NCI-H2196 (cell line): ENCODE results near the gene RBMS1.
A peak's percentile ranks its signal among the peaks of the same experiment; 100 is the strongest.
"Not testable (repeated sequence)": the region's sequence is repeated elsewhere in the genome, so short reads cannot be mapped to it uniquely, and the experiment has no call there.

Experiments
- DNase-seq: peaks from one replicate; lab custom pipeline; 2025; ENCODE audit not compliant: unreplicated experiment; lab: John Stamatoyannopoulos, UW

RBMS1 gene

DNA sequence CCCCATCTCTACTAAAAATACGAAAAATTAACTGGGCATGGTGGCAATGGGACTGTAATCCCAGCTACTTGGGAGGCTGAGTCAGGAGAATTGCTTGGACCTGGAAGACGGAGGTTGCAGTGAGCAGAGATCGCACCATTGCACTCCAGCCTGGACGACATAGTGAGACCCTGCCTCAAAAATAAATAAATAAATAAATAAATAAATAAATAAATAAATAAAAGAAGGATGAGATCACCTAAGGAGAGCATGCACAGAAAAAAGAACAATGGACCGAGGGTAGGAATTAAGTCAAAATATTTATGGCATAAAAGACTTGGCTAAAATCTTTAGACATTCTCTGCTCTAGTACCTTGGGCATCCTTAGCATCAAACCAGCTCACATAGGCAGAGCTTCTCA is 8.9 kb upstream of the RBMS1 start:
- no peak for DNase-seq

DNA sequence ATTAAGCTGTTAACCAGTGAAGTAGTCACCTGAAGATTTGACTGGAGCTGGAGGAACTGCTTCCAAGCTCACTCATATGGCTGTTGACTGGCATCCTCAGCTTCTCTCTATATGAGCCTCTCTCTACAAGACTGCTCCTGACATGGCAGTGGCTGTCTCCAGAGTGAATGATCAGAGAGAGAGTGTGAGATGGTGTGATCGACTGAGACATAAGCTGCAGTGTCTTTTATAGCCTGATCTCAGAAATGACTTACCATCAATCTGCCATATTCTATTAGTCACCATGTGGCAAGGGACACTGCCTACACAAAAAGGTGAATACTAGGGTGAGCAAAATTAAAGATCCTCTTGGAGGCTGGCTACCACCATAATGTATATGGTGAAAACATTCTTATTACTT is 7.8 kb upstream of the RBMS1 start:
- DNase-seq, result no peak

DNA sequence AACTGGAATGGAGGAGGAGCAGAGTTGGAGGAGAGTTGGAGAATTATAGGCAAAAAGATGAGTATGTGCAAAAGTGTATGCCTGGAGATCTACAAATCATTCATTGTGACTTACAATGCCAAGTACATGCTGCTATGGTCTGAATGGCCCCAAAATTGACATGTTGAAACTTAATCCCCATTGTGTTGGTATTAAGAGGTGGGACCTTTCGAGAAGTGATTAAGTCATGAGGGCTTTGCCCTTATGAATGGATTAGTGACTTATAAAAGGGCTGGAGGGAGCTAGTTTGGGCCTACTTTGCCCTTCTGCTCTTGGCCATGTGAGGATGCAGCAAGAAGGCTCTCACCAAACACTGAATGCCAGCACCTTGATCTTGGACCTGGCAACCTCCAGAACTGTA is 6.3 kb upstream of the RBMS1 start:
- DNase-seq, result no peak

DNA sequence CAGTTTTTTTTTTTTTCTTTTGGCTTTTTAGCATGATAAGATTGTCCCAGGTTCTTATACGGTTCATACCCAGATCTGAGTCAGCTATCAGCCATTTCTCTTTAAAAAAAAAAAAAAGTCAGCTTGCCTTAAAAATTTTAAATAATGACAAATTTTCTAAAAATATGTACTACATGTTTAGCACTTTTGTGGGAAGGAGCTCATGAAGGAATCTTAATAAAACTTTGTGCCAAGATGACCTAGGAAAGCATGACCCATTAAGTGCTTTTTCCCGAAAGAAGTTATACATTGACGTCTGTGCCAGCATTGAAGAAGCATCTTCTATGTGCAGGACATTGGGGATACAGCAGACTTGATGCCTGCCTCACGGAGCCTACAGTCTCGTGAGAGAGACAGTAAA is 4.5 kb upstream of the RBMS1 start:
- DNase-seq, result no peak

DNA sequence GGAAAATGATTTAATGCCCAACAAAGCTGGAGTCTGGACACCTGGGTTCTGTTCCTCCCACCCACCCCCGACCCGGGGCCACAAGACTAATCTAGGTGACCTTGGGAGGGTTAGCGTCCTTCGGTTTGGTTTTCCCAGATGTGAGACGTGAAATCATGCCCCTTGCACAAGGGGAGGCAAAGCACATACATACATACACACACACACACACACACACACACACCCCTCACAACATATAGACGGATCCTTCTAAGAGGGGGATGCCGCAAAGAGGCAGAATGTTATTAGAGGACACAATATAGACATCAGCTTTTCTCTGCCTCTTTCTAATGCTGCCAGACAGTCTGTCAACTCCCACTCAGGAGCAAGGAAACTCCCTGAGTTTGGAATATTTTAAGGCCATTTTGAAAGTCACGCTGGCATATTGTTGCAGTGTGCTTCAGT is 616 bp upstream of the RBMS1 start:
- no peak for DNase-seq

DNA sequence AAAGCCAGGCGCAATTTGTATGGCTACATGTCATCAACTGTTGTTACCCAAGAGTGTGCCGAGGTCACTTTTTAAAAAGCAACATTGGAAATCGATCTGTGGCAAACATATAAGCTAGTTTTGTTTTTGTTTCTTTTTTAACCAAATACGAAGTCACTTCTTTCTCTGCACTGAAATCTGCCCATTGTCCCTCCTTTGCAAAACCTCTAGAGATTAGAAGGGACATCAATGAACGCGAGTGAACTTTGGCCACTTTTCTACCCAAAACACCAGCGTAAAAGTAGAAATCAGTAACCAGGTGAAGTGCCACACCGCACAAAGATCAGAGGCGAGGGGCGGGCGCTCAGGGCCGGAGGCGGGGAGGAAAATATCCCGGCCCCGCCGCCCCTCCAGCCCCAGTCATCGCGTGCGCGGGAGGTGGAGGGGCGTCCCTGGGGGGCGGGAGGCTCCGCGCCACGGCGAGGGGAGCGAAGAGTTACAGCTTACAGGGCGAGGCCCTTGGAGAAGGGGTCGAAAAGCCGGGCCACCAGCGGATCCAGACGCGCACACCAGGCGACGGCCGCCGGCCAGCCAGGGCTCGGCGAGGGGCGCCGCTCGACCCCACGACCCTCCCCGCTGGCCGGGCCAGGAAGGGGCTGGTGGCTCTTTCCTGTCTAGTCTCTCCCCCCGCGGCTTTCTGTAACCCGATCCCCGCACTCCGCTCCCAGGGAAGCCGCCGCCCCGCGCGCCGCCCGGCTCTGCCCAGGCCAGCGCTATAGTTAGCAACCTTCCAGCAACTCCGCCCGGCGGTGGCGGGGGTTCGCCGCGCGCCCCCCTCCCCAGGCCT is 993 bp downstream of the RBMS1 start:
- peak; percentile 19 for DNase-seq

DNA sequence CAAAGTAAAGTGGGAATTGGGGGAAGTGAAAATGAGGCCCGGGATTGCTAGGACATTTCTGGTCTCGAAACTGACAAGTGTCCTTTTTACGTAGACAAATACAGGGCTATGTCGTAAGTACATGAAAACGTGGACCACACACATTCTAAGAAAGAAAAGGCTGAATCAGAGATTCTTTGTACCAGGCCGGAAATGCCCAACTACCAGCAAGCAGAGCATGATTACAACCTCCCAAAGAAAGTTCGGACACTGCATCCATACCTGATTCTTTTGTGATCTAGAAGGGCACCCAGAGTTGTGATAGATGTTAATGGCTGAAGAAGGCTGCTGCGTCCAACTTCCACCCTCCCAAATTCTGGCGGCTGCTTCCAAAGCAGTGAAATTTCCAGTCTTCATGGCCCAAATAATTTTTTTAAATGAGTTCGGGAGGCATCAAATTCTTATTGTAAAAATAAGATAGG is 1.7 kb downstream of the RBMS1 start:
- no peak for DNase-seq

DNA sequence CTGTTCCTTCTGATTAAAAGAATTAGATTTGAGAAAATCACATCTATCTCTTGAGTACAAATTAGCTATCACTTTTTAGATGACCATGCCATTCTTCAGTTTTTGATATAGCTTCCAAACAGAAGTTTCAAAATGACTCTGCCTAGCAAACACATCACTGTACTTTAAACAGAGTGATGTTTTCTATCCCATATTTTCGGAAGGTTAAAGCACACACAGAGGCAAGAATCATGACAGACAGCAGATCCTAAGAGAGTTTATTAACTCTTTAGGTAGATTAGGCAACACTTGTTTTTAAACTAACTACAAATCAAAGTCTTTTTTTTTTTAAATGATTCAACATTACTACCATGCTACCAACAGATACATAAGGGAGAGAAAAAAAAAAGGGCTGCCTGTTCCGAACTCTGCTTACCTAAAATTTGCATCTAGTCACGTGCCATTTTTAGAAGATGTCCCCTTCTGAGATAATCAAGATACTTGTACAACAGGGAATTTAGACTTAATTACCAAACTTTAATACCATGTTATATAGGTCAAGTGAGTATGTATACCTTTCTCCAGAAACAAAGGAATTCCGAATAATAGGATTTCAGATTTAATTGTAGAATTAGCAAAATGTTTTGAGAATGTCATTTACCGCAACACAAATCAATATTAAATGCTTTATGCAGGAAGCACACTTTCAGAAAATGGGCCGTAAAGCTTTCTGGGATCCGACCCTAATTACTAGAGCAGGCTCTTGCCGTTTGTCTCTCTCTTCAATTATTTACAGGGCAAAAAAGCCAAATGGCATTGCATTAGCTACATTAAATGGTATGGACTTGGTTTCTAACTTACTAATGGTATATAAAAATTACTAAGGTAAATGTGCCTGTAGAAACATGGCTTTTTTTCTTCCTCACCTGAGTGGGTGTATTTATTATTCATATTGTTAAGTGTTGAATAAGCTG is 2.6 kb downstream of the RBMS1 start:
- DNase-seq, result no peak

DNA sequence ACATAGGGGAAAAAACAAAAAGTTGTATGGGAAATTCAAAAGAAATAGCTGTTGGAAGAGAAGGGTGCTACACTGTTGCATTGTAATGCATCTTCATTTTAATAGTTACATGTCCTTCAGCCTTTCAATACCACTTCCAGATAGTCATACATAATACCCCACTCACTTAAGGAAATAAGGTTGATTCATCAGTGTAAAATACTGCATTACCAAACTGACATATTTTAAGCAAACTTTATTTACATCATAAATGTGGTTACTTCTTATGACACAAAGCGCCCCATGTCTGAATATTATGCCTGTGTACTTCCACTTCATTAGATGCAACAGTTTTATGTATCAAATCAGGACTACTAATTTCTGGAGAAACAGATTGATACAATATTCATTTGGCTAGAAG is 4.5 kb downstream of the RBMS1 start:
- DNase-seq, result no peak

DNA sequence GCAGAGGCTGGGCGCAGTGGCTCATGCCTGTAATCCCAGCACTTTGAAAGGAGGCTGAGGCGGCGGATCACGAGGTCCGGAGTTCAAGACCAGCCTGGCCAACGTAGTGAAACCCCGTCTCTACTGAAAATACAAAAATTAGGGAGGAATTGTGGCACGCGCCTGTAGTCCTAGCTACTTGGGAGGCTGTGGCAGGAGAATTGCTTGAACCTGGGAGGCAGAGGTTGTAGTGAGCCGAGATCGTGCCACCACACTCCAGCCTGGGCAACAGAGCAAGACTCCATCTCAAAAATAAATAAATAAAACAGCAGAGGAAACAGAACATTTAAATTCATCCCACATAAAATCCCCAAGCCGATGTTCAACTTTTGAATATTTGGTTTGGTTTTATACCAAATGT is 5.3 kb downstream of the RBMS1 start:
- not testable (repeated sequence) for DNase-seq

DNA sequence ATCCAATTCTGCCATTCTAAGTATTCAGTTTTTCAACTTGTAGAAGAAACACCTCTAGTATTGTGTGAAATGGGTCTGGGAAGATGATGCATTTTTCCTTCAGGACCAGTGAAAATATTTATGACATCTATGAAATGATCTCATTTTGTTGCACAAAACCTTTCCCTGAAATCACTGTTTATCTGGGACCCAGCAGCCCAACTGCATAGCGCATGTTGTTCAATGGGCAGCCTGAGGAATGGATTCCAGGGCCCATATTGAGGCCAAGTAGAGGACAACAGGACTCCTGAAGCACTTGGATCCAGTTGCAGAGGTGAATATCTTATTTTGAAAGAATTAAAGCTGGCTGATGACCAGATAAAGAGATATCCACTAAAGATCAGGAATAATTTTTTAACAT is 7.3 kb downstream of the RBMS1 start:
- no peak for DNase-seq

DNA sequence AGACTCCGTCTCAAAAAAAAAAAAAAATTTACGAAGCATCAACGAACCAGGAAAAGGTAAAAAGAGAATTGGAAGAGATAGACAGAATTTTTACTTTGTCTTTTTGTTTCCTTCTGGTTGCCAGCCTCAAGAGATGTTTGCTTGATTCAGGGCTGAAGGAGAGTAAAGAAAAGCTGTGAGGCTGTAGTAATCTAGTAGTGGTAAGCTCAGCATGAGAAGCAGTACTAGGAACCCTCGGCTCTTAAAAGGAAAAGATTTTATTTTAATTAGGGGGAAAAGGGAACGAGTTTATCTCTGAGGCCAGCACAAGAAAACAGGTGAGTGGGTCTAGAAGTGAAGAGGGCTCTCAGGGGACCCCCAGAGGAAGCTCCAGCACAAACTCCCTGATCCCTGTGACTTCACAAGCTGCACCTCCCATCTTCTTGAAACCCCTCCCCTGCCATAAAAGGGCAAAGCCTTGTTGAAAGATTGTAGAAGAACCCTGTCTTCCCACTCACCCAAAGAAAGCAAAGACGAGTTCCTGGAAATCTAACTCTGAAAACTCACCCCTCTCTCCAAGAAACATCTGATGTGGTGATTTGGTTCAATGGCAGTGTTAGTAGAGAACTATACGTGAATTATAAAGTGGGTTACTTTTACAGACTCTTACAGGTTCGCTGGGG is 8.6 kb downstream of the RBMS1 start:
- no peak for DNase-seq

DNA sequence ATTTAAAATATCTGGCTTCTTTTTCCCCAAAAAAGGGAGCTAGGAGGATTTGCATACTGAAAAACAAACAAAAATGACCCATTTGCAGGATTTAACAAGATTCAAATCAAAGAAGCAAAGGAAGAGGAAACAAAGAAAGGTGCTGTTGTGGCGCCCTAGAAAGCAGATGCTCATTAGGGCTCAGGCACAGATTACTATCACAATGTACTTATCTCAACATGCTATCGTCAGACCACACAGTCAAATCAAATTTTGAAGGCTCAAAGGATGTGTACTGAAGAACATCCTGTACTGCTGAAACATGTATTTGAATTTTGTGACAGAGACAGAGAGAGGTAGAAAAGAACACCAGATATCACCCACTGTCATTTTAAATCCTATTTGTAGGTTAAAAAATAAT is 10.9 kb downstream of the RBMS1 start:
- no peak for DNase-seq

DNA sequence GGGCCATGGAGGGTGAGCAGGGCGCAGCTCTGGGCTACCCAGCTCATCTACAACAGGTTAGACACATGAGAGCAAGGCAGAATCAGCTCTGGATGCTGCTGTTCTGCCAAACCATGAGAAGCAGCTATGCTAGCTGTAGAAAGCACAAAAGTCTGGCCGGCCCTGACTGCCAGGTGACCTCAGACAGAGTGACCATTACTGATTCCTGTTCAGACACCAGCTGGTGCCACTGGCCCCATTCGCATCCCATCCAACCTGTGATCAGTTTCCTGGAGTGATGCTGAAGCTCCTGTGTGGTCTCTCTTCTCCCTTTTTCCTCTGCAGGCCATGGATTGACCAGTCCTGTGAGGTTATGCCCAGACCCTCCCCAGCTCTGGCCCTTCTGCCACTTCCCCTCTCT is 14.3 kb downstream of the RBMS1 start:
- DNase-seq, result no peak

DNA sequence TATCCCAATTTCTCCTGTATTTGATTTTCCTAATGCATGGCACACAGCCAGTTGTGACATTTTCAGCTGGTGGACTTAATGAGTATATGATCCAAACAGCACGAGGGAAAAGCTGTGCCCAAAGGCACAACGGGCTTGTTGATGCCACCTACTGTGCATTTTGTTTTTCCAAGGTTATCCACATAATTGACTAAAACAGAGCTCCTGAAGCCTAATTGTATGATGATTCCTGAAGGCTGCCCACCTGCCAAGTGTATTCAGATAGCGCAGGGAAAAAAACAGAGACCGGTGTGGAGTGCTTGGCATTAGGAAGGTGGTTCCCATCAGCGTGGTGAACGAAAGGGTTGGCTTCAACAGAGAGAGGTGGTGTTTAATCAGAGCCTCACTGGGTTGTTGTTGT is 14.9 kb downstream of the RBMS1 start:
- DNase-seq, result no peak

DNA sequence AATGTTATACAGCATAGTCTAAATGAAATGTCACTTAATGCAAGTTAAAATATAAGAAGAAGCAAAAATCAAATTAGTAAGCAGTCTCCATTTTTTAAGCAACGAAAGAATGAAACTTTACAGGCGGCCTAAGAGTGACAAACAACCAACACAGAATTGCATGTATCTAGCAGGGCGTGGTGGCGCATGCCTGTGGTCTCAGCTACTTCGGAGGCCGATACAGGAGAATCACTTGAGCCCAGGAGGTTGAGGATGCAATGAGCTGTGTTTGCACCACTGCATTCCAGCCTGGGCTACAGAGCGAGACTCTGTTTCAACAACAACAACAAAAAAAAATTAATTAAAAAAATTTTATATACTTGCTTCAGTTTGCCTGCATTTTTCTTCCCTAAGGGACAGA is 16.6 kb downstream of the RBMS1 start:
- no peak for DNase-seq

DNA sequence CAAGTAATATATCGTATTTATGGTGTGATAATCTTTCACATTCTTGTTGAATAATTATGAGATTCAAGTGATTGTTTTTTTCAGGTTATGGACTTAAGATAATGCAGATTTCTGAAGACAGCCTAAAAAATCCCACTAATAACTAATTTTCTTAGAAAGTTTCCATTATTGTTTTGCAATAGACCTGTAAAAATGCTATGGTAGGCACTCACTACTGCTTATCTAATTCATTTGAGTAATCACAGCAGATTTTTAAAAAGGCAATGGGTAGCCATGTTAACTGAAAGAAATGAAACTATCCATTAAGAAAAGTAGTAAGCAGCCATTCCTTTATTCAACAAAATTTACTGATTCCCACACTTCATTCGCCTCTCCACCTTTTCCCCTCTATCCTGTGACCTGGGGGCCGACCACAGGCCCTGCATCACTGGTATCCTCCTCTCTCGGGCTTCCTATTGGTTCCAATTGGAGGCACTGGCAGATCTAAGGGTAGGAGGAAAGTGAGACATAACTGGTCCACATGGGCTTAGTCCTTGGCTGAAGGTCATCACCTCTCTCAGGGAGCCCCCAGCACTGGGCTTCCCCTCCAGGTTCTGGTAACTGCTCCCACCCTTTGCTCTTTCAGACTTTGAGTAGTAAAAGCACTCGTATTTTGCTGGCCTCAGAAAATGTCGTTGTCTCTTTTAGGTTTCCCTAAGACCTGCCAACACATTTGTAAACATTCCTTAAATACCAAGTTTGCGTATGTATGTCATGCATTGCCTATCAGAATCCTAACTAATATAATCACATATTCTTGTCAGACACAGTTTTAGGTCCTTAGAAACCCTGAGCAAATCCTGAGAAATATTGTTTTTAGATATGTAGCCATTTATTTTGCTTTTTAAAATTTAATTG is 18.5 kb downstream of the RBMS1 start:
- no peak for DNase-seq

DNA sequence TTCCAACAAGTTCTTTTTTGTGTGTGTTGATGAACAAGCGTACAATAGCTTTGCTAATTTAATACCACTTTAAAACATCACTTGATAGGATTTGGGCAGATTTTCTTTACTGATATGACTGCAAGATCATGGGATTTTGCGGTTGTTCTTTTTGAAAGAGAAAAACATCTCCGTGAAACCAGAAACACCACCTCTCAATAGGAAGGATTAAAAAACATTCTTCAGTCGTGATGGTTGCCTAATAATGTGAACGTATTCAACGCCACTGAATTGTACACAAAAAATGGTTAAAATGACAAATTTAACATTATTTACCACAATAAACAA is 19.3 kb downstream of the RBMS1 start:
- DNase-seq, result no peak

DNA sequence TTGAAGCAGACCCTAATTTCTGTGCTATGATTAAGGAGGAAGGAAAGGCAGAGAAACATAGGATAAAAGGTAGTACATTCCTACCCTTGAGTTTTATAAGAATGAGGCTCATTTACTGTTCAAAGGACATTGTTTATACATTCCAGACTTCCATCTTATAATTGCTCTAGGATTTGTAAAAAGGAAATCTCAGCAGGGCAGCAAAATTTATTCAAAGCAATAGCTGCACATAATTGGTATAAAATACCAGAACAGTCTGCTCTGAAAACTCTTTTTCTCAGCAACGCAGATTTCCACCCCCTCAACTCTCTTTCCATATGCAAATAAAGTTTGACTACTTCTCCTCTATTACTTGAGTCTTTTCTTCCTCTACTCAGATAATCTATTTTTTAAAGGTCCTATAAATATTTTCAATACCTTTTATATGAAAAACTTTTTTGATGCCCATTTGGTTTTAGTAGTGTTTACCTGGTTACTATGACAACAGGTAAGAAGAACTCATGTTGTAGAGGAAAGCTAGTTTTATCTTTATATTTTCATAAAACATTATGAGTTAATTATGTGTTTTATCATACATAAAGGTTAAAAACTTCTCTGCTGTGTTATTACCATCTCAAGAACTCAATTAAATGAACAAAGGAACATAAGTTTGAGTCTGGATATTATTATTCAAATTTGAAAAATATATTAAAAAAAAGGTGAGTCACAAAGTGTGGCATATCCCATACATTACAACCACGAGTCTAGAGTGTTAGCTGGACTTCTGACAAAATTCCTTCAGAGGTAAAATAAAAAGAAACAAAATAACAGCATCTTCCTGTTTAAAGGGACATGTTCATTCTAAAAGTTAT is 19.9 kb downstream of the RBMS1 start:
- no peak for DNase-seq

DNA sequence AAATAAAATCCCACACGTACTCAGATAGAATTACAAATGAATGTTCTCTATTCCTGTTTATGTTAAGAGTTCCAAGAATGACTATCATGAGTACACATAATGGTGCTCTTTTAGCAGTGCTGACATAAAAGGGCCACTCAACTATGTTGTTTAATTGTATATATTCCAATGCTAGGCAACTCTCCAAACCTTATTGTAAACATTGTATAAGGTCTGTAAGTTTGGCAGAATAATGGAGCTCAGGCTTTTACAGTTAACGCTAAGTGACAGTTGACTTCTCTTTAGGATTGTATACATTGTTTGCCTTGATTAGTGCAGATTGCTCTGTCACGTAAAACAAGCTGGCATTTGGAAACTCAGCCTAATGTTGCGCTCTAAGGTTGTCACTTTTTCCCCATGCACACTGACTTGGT is 20.8 kb downstream of the RBMS1 start:
- no peak for DNase-seq
